NCI-H146 treated with DMSO at 0.1 percent for 48 hours (cell line): ENCODE results near the gene AP4S1.
"Not testable (repeated sequence)": the region's sequence is repeated elsewhere in the genome, so short reads cannot be mapped to it uniquely, and the experiment has no call there.

ENCODE experiments used
- DNase-seq: peaks from one replicate; lab custom pipeline; 2025; ENCODE audit not compliant: unreplicated experiment; lab: John Stamatoyannopoulos, UW

The AP4S1 gene

DNA sequence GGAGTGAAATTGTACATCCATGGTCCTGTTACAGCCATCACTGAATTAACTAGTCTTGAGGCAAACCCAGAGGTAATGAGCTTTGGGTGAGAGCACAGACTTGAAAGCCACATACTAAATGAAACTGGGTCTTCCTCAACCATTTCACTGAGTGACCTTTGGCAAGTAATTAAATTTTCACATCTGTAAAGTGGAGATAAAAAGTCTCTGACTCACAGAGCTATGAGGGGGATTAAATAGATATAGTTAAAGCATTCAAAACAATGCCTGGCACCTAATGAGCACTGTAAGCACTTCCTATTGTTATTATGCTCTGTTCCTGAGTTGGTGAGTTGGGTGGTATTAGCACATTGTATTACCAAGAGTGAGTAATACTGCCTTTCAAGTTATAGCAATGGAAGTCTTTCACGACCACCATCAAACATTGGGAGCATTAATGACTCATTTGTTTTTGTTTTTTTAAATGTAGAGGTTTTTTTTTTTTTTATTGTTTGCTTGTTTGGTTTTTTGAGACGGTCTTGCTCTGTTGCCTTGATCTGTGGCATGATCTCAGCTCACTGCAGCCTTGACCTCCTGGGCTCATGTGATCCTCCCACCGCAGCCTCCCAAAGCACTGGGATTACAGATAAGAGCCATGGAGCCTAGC, 13.2 kb downstream of the AP4S1 start:
- DNase-seq = no peak

DNA sequence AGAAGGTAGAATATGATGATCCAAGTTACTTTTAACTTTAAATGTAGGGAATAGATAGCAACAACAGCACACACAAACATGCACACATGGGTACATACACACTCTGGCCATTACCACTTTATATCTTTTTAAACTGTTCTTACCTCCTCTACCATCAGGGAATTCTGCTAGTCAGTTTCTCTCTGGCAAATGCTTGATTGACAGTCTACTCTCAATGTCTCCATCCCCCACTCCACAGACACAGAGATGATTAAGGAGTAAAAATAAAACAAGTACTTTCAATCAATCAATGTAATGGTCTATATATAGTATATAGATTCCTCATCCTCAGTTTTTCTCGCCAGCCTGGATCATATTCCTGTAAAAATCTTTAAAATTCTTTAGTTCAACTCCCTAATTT, 16.9 kb downstream of the AP4S1 start:
- no peak for DNase-seq

DNA sequence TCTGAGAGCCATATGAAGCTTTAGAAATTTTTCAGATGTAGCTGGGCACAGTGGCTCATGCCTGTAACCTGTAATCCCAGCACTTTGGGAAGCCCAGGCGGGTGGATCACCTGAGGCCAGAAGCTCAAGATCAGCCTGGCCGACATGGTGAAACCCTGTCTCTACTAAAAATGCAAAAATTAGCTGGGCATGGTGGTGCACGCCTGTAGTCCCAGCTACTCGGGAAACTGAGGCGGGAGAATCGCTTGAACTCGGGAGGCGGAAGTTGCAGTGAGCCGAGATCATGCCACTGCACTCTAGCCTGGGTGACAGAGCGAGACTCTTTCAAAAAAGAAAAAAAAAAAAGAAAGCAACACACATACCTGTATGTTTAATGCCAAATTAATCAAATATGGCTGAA, 17.4 kb downstream of the AP4S1 start:
- DNase-seq = not testable (repeated sequence)

DNA sequence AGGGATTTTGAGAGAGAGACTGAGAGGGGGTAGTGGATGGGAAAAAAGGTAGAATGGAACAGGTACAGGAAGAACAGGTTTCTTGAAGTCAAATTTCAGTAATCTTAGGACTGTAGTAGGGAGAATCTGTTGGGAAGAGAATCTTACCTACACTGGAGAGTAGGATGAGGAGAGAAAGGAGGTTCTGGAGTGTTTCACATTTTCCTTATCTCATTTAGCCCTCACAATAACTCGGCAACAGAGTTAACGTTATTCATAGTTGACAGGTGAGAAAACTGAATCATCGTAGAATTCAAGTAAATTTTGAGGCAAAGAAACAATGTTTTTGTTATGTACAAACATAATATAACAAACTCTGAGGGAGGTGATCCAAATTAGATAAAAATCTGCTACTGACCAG, 17.9 kb downstream of the AP4S1 start:
- no peak for DNase-seq

DNA sequence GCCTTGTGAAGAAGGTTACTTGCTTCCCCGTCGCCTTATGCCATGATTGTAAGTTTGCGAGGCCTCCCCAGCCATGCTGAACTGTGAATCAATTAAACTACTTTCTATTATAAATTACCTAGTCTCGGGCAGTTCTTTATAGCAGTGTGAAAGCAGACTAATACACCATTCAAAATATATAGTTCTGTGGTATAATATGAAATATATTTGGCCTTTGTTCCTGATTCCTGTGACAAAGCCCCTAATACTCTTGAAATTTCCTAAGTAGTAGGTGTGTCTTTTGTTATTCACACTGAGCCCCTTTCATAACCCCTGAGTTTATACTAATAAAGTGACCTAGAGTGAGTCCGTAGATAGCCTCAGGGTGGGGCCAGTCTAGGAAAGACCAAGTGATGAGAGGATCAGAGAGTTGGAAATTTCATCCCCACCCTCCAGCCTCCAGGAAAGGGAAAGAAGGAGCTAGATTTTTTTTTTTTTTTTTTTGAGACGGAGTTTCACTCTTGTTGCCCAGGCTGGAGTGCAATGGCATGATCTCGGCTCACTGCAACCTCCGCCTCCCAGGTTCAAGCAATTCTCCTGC, 20.1 kb downstream of the AP4S1 start:
- DNase-seq = no peak

DNA sequence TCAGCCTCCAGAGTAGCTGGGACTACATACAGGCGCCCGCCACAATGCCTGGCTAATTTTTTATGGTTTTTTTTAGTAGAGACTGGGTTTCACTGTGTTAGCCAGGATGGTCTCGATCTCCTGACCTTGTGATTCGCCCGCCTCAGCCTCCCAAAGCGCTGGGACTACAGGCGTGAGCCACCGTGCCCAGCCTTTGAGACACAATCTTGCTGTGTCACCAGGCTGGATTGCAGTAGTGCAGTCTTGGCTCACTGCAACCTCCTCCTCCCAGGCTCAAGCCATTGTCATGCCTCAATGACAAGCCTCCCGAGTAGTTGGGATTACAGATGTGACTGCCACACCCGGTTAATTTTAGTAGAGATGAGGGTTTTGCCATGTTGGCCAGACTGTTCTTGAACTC, 22.1 kb downstream of the AP4S1 start:
- no peak for DNase-seq

DNA sequence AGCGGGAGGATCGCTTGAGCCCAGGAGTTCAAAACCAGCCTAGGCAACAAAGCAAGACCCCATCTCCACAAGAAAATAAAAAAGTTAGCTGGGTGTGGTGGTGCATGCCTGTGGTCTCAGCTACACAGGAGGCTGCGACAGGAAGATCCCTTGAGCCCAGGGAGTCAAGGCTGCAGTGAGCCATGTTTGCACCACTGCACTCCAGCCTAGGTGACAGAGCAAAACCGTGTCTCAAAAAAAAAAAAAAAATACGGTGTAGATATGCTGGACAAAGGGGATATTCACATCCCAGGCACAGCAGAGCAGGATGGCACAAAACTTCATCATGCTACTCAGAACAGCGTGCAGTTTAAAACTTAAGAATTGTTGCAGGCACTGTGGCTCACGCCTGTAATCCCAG, 25.6 kb downstream of the AP4S1 start:
- DNase-seq = no peak

DNA sequence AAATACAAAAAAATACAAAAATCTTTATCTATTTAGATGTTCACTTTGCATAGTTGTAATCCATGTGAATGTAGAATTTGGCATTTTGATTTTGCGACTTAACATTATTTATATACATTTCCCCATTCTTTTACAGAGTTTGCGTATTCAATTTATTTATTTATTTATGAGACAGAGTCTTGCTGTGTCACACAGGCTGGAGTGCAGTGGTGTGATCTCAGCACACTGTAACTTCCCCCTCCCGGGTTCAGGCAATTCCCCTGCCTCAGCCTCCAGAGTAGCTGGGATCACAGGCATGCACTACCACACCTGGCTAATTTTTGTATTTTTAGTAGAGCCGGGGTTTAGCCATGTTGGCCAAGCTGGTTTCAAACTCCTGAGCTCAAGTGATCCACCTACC, 26.1 kb downstream of the AP4S1 start:
- DNase-seq = no peak

DNA sequence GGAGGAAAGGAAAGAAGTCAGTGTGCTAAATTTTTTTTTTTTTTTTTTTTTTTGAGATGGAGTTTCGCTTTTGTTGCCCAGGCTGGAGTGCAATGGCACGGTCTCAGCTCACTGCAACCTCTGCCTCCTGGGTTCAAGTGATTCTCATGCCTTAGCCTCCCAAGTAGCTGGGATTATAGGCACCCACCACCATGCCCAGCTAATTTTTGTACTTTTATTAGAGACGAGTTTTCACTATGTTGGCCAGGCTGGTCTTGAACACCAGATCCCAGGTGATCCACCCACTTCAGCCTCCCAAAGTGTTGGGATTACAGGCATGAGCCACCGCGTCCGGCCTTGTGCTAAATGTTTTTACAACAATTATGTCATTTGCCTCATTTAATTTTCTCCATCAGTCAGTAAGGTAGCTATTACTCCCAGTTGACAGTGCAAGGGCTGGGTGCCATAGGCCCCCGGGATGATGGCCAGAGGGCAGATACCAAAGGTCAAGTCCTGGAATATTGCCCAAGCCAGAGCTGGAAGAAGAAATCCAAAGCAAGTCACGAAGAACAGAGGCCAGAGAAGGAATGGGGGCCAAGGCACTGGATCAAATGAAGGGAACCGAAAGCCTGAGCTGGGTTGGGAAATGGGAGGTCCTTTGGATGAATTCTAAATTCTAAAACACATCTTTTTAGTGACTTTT, 27.6 kb downstream of the AP4S1 start:
- peak; percentile 2 for DNase-seq

DNA sequence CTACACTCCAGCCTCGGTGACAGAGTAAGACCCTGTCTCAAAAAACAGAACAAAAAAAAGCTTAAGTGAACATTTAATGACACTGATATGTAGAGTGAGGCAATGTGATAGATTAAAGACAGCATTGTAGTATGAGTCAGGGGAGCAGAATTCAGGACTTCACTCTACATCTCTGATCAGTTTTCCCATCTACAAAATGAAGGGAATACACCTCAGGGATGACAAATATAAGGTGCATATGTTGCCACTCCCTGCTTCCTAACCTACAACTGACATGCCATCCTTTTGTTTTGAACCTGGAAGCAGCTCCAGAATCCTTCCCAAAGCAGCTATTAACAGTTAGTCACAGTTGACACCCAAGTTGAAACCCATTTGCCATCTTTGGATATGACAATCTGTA, 31.6 kb downstream of the AP4S1 start:
- DNase-seq = no peak

DNA sequence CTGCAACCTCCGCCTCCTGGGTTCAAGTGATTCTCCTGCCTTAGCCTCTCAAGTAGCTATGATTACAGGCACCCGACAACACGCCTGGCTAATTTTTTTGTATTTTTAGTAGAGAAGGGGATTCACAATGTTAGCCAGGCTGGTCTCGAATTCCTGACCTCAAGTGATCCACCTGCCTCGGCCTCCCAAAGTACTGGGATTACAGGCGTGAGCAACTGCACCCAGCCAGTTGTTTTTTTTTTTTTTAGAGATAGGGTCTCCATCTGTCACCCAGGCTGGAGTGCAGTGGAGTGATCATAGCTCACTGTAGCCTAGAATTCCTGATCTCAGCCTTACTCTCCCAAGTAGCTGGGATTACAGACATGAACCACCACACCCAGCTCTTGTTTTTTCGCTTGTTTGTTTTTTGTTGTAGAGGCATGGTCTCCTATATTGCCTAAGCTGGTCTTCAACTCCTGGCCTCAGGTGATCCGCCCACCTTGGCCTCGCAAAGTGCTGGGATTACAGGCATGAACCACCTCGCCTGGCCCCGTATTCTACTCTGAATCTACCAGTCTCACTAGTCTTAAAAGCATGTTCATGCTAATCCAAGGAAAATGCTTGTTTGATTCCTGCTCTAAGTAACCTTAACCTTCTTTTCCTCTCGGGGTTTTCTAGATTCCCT, 32.4 kb downstream of the AP4S1 start:
- no peak for DNase-seq

DNA sequence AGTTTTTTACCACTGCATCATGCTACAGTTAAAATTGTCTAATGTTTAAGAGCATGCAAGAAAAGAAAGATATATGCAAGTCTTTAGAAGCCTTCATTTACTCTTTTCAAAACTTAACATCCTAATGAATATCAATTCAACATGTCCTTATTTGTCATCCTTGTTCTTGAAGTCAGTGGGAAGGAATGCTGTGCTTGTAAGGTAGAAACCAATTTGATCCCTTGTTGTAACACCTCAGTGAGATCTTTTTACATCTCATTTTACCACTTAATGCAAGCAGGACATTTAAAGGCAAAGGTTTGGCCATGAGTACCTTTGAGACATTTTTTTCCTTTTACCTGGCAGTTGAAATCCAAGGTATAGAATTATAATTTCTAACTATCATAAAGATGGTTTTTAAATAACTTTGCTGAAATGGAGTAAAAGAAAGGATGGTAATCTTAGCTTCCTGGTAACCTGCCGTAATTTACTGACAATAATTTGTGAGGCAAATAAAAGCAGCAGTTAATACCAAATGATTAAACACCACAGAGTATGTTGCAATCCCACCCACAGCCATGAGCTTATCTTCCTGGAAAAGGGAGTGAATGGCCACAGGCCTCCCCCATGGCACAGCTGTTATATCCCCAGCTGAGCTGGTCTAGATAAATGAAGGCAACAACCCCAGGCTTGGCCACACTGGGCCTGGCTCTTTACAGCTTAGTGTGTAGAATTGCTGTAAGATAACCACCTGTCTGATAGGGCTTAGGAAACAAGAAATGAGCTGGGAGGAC, 33.9 kb downstream of the AP4S1 start:
- DNase-seq = peak; percentile 6

DNA sequence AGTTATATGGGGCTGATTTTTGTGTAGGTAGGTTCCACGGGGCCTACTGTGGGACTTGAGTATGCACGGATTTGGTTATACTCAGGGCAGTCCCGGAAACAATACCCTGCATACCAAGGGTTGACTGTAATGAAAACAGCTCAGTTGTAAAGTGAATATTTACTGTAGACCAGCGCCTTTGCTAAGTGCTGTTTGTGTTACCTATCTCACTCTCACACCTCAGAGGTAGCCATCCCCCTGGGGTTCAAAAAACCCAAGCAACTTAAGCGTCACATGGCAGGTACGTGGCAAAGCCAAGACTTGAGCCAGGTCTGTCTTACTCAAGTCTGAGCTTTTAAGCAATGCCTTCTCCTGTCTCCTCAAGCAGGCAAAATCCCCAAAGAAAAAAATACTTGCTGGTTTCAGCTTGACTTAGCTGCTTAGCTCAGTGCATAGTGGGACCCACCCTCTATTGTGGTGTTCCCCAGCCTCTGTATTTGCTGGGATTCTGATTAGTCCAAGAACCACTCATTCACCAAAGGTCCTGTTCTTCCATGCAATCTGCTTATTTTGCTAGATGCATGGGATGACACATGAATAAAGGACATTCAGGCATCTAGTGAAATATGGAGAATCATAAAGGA, 34.9 kb downstream of the AP4S1 start:
- no peak for DNase-seq

DNA sequence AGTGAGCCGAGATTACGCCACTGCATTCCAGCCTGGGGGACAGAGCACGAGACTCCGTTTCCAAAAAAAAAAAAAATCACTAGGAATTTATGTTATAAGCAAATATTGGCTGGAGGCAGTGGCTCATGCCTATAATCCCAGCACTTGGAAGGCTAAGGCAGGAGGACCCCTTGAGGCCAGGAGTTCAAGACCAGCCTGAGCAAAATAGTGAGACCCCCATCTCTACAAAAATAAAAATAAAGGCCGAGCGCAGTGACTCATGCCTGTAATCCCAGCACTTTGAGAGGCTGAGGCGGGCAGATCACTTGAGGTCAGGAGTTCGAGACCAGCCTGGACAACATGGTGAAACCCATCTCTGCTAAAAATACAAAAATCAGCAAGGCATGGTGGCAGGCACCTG, 37.5 kb downstream of the AP4S1 start:
- not testable (repeated sequence) for DNase-seq

DNA sequence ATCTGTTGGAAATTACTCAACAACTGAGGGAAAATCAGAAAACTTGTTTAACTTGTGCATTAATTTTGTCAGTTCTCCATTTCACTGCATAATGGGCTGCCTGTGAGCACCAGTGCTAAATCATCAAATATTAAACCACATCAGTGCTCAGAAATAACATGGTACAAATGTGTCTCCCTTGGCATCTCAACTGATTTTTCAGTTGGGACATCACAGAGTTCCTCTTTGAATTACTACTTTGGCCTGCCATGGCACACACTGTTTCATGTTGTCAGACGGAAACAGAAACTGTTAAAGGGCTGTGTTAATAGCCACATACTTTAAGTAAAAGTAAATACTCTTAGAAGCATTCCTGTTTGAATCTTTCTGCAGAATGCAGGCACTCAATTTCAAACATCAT, 42.8 kb downstream of the AP4S1 start:
- no peak for DNase-seq

DNA sequence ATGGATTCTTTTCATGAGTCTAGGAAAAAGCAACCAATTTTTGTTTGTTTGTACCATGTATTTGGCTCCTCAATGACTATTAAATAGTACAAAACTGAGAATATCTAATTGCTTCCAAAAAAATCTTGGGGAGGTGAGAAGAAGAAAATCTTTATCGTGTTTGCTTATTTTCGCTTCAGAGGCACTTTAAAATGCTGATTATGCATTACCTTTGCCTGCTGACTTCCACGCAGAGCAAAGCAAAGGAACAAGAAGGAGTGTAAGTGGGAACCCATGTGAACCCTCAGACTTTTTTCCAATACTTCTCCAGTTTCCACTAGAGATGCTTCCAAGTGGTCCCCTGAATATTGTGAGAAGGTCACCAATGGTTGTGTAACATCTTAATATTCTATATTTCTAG, 43.9 kb downstream of the AP4S1 start:
- no peak for DNase-seq

DNA sequence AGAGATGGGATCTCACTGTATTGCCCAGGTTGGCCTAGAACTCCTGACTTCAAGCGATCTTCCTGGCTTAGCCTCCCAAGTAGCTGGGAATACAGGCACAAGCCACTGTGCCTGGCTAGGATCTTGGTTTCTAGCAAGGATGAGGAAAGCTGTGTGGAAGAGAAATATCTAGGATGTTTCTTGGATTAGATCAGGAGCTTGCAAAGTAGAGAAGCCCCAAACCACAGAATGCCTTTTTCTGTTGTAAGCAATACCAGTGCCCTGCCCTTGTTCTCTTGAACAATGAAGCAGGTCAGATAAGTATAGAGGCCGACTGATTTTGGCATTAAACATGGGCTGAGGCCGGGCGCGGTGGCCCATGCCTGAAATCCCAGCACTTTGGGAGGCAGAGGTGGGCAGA, 45.0 kb downstream of the AP4S1 start:
- no peak for DNase-seq

DNA sequence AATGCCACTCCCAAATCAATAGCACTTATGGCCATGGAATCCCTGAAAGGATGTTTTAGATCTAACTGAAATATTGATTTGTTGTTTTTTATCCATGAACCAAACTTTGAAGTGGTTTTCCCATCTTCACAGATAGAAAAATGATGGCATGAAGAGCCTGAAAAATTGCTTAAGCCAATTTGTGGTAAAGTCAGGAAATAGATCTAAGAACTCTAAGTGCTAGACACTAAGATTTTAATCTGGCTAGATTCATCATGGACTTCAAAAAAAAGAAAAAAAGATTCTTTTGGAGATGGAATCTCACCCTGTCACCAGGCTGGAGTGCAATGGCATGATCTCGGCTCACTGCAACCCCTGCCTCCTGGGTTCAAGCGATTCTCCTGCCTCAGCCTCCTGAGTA, 45.7 kb downstream of the AP4S1 start:
- no peak for DNase-seq

DNA sequence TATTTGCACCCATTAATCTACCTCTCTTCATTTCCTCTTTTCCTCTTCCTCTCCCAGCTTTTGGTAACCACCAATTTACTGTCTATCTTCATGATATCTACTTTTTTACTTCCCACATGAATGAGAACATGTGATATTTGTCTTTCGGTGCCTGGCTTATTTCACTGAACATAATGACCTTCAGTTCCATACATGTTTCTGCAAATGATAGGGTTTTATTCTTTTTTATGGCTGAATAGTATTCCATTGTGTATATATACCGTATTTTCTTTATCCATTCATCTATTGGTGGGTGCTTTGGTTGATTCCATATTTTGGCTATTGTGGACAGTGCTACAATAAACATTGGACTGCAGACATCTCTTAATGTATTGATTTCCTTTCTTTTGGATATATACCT, 49.7 kb downstream of the AP4S1 start:
- DNase-seq = no peak

DNA sequence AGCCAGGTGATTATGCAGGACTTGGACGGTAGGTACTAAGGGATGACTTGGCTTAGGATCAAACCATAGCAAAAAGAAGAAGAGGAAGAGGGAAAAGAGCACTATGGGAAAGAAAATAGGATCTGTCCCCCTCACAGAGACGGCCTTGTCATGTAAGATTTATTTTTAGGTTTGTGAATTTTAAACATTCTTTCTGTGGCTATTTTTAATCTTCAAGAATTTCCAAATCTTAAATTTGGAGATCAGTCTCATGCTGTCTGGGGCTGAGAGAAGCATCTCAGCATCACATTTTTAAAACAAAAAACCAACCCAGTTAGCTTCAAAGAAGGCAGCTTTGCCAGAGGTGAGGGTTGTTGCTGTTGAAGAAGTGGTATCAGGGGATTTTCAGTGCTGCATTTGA, 53.3 kb downstream of the AP4S1 start:
- DNase-seq = no peak

DNA sequence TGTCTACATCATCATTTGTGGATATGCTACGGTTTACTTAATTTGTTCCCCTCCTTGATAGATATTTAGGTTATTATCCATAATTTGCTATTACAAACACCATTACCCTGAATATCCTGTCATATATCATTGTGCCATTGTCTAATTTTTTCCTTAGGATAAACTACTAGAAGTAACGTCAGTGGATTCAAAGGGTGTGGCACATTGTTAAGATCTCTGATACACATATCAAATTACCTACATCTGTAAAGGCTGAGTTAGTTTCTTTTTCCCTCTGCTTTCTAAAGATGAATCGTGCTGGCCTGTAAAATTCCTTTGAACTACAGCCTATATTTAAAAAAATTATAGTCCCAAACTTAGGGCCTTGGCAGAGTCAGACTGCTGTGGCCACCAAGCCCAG, 54.6 kb downstream of the AP4S1 start:
- no peak for DNase-seq
